KMS-11 (cell line): Measurements from ENCODE around the gene PURA.

Experiments used
- H2AFZ ChIP-seq: fragments of 200-600 bp; sonication (generic); 2 replicates; pipeline ENCODE4 v1.6.1; 2016; ENCODE audit warnings: antibody characterized with exemption, mixed run types, low read depth
- H3K27ac ChIP-seq: fragments of 200-600 bp; sonication (generic); 2 replicates; pipeline ENCODE4 v1.6.1; 2016; ENCODE audit warnings: mild to moderate bottlenecking, mixed run types
- H3K27me3 ChIP-seq: fragments of 200-600 bp; sonication (generic); 2 replicates; pipeline ENCODE4 v1.6.1; 2017; ENCODE audit warnings: mild to moderate bottlenecking, low read depth, mixed run types, moderate library complexity; ENCODE audit not compliant: insufficient read depth
- H3K36me3 ChIP-seq: fragments of 200-600 bp; sonication (generic); 2 replicates; pipeline ENCODE4 v1.6.1; 2017; ENCODE audit warnings: mild to moderate bottlenecking, mixed run types; ENCODE audit not compliant: insufficient read depth
- H3K4me1 ChIP-seq: fragments of 200-600 bp; sonication (generic); 2 replicates; pipeline ENCODE4 v1.6.1; 2016; ENCODE audit warnings: mild to moderate bottlenecking, low read depth, mixed run types; ENCODE audit not compliant: poor library complexity, severe bottlenecking
- H3K4me2 ChIP-seq: fragments of 200-600 bp; sonication (generic); 2 replicates; pipeline ENCODE4 v1.7.0; 2016; ENCODE audit warnings: mild to moderate bottlenecking, mixed run types
- H3K4me3 ChIP-seq: fragments of 200-600 bp; sonication (generic); IDR thresholded peaks from 2 replicates; pipeline ENCODE4 v1.6.1; 2017; ENCODE audit warnings: low read depth, low read length, mixed read lengths; ENCODE audit not compliant: insufficient read depth
- H3K79me2 ChIP-seq: fragments of 200-600 bp; sonication (generic); 2 replicates; pipeline ENCODE4 v1.6.1; 2016; ENCODE audit warnings: low read depth, mixed run types; ENCODE audit not compliant: insufficient read depth
- H3K9ac ChIP-seq: fragments of 200-600 bp; sonication (generic); 2 replicates; pipeline ENCODE4 v1.6.1; 2016; ENCODE audit warnings: mild to moderate bottlenecking, mixed run types
- H4K20me1 ChIP-seq: fragments of 200-600 bp; sonication (generic); 2 replicates; pipeline ENCODE4 v1.6.1; 2016; ENCODE audit warnings: mild to moderate bottlenecking, mixed run types; ENCODE audit not compliant: insufficient read depth
- CTCF ChIP-seq: fragments of 200-600 bp; sonication (generic); conservative IDR thresholded peaks from 2 replicates; pipeline ENCODE4 v1.6.1; 2017; ENCODE audit warnings: low read depth, mild to moderate bottlenecking, antibody characterized with exemption, low read length, moderate library complexity, mixed read lengths

PURA gene

GRCh38 chr5:140143521-140144258 lies 29.8 kb downstream of the PURA start:
- no peak overlapping the region for H3K4me2 ChIP-seq
- H3K27ac ChIP-seq = no peak overlapping the region
- H3K4me3 ChIP-seq = no peak overlapping the region
- H3K9ac ChIP-seq = no peak overlapping the region
- H2AFZ ChIP-seq = no peak overlapping the region
- H3K79me2 ChIP-seq = no peaks in the 10 kb centered on the region
- H3K27me3 ChIP-seq = no peaks in the 10 kb centered on the region
- no peaks in the 10 kb centered on the region for H3K4me1 ChIP-seq
- TF ChIP-seq CTCF = no peak
- H4K20me1 ChIP-seq = no peaks in the 10 kb centered on the region
- H3K36me3 ChIP-seq = no peaks in the 10 kb centered on the region

- Histone ChIP-seq H3K4me1 (no peaks in the 10 kb centered on the region), H3K4me3 (no peak overlapping the region), H3K36me3 (no peaks in the 10 kb centered on the region), H3K79me2 (no peaks in the 10 kb centered on the region), H3K4me2 (no peak overlapping the region), H3K27ac (no peak overlapping the region), H2AFZ (no peak overlapping the region), H3K27me3 (no peaks in the 10 kb centered on the region), H3K9ac (no peak overlapping the region), H4K20me1 (no peaks in the 10 kb centered on the region)
- TF ChIP-seq CTCF = no peak
These were observed 31.3 kb downstream of the PURA start for GRCh38 chr5:140145256-140145655.

GRCh38 chr5:140145818-140146522 lies 32.1 kb downstream of the PURA start:
- H3K79me2 ChIP-seq = no peaks in the 10 kb centered on the region
- no peak overlapping the region for H3K9ac ChIP-seq
- H3K4me3 ChIP-seq = no peak overlapping the region
- no peak overlapping the region for H3K27ac ChIP-seq
- H2AFZ ChIP-seq = no peak overlapping the region
- H4K20me1 ChIP-seq = no peaks in the 10 kb centered on the region
- H3K4me2 ChIP-seq = no peak overlapping the region
- no peaks in the 10 kb centered on the region for H3K36me3 ChIP-seq
- no peaks in the 10 kb centered on the region for H3K4me1 ChIP-seq
- no peak for TF ChIP-seq CTCF
- H3K27me3 ChIP-seq = no peaks in the 10 kb centered on the region

GRCh38 chr5:140146523-140146842 lies 32.6 kb downstream of the PURA start:
- Histone ChIP-seq H3K27ac (no peak overlapping the region), H3K36me3 (no peaks in the 10 kb centered on the region), H3K79me2 (no peaks in the 10 kb centered on the region), H3K4me3 (no peak overlapping the region), H3K4me2 (no peak overlapping the region), H4K20me1 (no peaks in the 10 kb centered on the region), H3K9ac (no peak overlapping the region), H2AFZ (no peak overlapping the region), H3K27me3 (no peaks in the 10 kb centered on the region), H3K4me1 (no peaks in the 10 kb centered on the region)
- TF ChIP-seq CTCF = no peak
